UCSD-AML1 (cell line): ENCODE results near the gene RNF150.

ENCODE experiments used
- DNase-seq: peaks from one replicate; lab custom pipeline; 2025; ENCODE audit not compliant: unreplicated experiment; lab: John Stamatoyannopoulos, UW

Gene RNF150

DNA sequence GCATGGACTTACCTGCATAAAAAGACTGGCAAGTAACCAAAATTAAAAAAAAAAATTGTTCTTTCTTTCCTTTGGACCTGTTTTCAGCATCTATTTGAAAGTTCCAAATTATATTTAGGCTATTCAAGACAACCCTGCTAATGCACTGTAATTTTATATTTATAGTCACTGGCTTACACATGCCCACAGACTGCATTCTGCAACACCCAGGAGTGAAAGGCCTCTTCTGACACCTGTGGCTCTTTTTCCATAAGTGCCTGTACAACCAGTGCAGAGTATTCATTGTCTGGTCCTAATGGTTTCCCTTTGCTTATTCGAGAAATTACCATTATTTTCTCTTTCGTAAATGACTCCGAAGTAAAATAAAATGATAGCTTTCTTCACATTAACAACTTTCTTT is 143.3 kb downstream of the RNF150 start:
- DNase-seq: no peak

DNA sequence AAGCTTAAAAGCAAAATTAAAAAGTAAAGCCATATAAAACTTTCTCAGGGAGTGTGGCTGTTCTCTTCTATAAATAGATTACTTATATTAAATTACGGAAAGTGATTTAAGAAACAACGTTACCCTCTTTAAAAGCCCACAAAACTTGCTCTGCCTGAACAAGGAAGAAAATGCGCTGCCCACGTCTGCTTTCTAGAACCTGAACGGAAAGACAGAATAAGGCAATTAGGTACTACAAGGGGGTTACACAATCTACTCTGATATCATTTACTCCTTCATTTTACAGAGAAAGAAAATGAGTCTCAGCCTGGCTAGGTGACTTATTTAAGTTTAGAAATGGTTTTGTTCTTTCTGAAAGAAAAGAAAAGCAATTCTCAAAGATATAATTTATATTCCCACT is 147.2 kb downstream of the RNF150 start:
- DNase-seq: no peak

DNA sequence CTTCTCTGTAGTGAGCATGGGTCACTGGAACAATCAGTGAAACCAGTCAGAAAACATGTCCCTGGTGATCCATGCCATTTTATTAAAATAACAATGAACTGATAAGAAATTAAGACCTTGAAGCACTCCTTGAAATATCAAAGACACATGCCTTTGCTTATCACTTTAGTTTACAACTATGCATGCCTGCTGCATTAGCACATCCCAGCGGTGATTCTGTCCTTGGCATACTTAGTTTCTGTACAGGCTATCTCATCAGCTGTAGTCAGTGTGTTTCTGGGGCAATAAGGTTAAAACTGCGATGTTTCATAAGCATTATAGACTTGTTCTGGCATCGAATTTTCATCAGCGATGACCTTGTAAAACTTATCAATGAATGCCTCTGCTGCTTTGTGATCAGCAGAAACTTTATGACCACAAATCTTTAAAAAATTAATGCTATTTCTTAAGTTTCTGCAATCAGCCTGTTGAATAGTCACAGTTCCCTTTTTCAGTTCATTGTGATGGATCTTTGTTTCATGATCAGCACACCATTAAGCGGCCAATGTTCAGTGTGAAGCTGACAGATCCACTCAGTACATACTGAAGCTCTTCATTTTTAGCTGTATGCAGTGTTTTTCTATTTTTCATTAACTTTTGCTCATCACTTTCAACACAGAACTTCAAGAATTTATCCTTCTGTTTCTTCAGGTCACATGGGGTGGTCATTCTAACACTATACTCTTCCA is 150.5 kb downstream of the RNF150 start:
- DNase-seq: no peak

DNA sequence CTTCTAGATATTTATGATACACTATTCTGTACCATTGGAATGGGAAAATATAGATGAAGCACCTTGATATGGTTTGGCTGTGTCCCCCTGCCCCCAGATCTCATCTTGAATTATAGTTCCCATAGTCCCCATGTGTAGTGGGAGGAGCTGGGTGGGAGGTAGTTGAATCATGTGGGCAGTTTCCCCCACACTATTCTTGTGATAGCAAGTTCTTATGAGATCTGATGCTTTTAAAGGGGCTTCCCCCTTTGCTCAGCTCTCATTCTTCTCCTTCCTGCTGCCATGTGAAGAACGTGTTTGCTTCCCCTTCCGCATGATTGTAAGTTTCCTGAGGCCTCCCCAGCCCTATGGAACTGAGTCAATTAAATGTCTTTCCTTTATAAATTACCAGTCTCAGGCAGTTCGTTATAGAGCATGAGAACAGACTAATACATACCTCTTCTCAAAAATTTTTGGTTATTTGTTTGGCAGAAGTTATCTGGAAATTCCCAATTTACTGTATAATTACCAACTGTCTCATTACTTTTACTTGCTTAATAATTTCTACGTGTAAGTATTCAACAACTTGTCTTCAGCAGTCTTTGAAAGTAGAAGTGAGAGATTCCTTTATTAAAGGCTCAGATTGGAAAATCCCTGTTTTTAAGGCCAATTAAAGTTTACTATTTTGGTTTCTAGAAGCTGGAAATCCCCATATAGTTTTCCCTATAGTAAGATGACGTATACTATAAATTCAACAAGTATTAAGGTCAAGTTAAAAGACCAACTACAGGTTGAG is 152.7 kb downstream of the RNF150 start:
- DNase-seq: no peak

DNA sequence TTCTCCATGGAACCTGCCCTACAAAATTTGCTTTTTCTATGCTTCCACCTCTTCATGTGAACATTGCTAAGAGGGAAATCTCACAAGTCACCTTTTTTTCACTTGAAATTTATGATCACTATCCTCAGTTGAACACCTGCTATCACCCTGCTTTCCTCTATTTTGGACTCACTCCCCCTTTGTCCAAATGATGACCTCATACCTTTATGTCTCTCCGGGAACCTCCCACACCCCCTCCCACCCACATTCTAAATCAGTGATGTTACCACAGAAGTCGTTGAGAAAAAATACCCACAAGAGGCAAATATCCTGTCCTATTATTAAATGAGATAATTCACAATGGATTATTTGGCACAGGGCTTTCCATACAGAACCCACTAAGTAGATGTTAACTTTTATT is 156.5 kb downstream of the RNF150 start:
- no peak for DNase-seq

DNA sequence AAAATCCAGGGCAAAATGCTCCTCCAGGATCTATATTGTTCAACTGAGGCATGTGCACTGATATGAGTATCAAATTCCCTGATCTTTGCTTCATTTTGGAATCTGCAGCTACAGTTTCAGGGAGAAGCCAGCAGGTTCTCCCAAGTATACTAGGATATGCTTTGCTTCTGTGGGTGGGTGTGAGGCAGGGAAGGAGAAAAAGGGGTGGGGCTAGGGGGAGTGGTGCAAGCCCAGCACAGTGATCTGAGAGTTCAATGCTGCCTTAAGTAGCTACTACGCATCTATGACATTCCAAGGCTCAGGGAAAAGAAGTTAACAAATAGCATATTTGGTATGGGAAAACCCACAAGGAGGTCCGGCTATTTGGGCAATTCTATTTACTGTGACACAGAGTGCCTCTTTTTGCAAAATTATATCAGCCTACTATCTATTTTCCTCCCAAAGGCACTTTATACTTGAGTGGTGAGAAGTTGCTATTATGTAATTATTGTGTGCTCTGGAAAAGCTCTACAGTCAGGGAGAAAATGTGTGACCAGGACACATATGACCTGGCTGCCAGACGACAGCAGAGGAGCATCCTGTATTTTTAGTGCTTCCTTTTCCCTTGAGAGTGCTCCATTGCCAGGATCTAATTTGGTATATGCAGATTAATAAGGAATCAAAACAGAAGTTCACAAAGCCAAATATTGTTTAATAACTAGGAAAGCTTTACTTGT is 162.0 kb downstream of the RNF150 start:
- DNase-seq: no peak

DNA sequence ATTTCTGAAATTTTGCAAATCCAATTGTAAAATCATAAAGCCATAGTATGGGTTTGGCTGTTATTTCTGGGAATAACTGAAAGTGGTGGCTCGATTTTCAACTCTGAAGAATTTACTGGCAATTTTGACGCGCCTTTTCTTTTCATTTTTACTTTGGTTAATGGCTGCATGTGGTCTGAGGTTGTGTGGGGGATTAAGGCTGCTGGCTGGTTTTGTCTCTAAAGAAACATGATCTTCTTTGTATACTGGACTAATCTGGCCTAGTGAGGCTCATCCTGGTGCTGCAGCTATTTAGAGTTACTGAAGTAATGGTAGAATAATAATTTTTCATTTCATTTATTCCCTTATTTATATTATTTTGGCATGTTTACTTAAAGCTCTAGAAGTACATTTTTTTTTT is 164.0 kb downstream of the RNF150 start:
- DNase-seq: no peak

DNA sequence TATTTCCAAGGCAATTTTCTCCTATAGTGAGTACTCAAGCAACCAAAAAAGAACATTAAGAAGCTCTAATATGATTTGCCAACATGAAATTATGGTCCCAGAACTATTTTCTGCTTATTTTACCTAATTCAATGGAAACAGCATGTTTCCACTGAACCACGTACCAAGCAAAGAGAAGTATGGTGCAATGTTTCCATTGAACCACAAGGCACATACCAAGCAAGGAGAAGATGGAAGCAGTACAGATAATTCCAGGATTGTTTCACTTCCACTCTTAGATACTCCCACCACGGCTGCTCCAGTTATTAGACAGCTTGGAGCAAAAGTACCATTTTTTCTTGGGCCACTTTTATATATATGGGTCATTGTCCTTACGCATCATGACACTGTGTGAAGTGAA is 164.9 kb downstream of the RNF150 start:
- no peak for DNase-seq

DNA sequence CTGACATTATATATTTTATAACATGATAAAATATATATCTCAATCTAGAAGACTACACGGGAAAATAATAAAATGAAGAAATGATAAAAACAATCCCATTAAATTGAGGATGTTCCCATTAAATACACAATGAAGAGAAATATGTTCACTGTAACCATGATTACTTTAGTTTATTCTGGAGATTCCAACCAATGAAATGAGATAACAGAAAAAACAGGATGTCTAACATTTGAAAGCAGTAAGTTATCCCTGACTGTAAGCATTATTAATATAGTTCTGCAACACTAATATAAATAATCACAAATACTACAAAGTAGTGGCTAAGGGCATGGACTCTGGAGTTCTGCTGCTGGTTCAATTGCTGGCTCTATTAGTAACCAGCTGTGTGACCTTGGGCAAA is 169.4 kb downstream of the RNF150 start:
- no peak for DNase-seq

DNA sequence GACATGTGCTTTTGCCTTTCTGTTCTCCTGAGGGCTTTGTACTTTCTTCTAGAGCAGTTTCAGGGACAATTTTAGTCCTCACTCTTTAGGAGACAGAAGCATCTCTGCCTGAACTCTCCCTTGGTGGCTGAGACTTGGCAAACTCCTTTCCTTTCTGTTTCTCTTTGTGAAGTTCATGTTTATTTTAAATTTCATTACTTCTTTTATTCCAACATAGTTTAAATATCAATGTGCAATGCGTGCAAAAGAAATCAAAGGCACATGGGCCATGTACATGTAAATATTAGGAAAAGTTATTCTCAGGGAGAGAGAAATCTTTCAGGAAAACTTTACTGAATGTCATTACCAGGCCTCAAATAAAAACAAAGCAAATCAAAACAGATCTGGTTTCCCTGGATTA is 177.6 kb downstream of the RNF150 start:
- no peak for DNase-seq

DNA sequence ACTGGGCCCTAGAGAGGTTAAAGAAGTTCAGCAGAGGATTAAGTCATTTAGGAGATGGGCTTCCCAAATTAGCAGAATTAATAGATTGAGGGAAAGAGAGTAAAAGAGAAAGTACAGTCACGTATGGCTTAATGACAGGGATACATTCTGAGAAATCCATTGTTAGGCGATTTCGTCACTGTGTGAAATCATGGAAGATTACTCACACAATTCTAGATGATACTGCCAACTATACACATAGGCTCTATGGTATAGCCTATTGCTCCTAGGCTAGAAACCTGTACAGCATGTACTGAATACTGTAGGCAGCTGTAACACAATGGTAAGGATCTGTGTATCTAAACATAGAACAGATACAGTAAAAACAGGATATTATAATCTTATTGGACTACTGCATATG is 180.6 kb downstream of the RNF150 start:
- no peak for DNase-seq

DNA sequence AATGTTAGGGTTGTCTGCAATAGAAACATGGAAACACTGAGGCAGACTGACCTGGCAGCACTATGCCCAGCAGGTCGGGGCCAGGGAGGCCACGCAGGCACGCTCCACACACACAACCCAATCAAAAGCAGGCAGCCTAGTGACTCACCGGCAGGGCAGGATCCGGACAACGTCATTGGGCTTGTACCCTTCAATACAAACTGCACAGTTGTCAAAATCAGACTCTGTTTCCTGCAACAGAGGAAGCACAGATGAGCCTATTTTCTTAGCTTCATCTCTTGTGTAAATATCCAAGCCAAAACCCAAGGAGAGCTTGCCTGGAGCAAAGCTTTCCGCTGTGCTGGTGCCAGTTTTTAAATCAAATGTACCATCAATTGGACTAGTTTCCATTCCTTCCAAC is 185.8 kb downstream of the RNF150 start:
- DNase-seq: no peak

DNA sequence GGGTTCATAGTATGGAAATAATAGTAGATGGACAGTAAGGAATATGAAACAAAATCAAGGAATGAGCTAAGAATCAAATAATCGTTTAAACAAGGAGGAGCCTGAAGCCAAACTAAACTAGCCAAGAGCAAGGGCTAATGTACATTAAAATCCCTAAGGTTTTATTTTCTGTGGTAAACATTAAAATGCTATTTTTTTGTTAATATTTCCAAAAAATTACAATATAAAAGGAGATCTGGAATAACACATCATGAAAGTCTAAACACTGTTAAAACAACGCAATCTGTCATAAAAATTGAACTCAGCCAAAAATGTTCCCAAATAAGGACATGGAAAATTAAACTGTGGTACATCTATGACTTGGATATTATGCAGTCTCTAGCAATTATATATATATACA is 188.2 kb downstream of the RNF150 start:
- no peak for DNase-seq

DNA sequence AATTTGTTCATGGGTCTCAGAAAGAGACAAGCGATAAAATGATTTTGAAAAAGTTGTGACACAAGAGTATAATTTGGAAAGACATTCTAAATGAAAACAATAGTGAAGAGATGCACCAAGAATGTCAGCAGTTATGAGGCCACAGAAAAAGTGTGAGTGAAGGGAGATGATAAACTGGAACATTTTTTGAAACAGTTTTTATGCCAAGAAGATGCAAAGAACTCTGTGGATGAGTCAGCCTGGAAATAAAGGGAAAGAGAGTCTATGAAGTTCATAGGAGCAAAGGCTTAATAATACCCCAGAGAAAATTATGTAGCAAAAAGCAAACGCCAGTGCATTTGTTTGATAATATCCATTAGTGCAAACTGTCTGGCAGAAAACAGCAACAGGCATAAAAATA is 188.7 kb downstream of the RNF150 start:
- no peak for DNase-seq

DNA sequence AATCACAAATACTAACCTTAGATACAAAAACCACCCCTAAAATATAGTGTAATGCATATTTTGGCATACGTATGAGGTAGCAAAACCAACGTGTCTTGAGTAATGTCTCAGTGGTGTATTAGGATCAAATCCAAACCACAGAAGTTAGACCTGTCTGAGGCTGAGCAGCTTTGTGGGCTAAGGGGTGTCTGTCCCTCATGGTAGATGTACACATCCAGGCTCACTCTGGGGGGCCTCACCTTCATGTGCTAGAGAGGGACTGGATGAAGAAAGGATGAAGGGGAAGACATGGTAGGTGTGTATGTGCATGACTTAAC is 189.1 kb downstream of the RNF150 start:
- no peak for DNase-seq

DNA sequence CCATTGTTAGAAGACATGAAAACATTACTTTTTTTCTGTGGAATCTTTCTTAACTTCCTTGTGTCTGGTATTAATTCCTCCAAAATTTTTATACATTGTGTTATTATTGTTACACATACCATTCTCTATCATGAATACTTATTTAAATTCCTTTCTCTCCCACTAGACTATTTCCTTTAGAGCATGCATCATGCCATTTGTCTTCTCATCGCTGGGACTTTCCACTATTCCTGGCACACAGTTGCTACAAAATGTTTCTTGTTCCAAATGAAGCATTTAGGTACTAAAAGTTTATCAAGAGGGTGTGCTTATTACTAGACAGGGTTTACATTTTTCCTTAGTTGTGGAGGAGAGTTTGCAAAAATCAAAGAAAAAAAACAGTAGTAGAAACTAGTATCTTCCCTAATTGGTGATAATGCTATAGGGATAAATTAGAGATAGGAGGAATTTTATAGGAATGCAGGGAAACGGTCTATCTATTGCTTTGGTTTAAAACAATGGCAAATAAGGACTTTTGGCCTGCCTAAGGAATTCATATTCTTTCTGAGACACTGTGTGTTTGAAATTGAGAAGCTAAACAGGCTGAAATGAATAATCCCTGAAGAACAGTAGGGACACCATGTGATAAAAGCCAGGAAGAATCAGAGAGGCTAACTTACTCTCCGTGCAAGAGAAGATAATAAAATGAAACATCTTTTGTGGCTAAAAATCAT is 189.6 kb downstream of the RNF150 start:
- no peak for DNase-seq

DNA sequence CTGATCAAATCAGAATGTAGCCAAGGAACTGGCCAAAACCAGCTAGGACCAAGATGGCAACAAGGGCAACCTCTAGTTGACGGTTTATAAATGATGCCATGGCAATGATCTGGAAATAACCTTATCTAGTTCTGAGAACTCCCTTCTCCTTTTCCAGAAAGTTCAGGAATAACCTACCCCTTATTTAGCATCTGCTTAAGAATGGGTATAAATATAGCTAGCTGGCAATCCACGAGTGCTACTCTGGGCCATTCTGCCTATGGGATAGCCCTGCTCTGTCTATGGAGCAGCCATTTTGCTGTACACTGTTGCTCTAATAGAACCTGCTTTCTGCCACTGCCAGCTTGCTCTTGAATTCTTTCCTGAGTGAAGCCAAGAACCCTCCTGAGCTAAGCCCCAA is 192.7 kb downstream of the RNF150 start:
- DNase-seq: no peak

DNA sequence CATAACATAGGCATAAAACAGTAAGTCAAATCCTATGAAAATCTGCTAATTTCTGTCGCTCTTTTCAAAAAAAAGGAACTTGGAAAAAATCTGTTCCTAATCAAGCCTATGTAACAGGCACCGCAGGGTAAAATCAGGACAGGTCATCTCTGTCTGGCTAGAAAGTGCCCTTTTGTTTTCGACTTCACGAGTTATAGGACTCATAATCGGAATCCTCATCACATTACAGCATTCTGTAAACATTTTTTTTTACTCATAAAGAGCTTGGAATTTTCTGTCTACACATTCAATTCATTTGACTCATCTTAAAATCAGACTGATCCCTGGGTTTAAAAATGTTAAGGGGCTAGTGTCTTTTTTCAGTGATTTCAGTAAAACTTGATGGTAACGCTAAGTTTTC is 195.4 kb downstream of the RNF150 start:
- DNase-seq: no peak

DNA sequence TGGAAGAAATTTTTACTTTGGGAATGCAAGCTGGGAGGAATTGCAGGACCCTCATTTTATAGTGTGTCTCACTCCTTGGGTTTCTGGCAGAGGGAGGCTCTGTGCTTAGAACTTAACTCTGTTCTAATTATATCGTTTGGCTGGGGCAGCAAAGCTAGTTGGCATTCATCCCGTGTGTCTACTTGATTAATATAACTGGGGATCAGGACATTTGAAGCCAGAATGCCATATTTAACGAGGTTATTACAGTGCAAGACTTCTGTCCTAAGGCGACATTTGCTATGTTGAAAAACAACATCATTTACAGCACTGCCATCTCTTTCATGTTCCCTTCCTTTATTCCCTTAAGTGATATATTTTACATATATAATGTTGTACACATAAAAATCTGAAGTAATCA is 198.0 kb downstream of the RNF150 start:
- DNase-seq: no peak

DNA sequence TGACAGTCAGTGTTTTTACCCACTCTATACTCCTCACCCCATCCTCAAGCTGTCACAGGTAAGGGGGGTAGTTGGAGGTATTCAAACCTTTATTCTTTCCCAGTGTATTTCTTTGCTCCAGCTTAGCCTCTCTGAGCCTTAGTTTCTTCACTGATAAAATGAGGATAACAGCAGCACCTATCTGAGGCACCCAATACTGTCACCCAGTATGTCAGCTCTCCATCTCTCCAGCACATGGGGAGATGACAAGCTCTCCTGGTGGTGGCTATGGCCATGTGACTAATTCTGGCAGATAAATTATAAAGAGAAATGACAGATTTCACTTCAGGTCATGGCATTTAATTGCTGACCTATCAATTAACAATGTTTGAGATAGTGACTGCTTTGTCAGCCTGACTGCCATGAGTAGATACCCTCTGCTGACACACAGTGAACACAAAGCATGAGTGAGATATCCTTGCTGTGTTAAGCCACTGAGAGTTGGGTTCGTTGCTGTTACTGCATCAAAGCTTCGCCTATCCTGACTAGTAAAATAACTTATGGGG is 200.7 kb downstream of the RNF150 start:
- DNase-seq: no peak

DNA sequence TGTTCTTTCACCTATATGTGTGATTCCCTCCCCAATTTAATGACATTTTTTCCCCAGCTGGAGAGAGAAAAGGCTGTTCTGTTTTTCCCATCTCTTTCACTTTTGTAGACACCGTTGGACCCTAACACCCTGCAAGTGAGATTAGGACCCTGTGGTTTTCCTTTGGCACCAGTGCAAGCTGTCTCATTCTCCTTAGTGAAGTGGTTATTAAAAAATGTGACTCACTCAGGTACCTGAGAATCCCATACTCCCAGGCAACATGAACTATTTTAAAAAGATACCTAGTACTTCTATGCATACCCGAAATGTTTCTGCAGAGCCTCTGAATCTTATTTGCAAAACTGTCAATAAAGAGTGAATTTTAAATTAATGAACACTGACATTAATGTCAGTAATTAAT is 201.4 kb downstream of the RNF150 start:
- no peak for DNase-seq
